HEK293T (cell line): ENCODE data around the gene FAM153A.
"Not testable (repeated sequence)": the region's sequence is repeated elsewhere in the genome, so short reads cannot be mapped to it uniquely, and the experiment has no call there.

Source experiments
- CTCF ChIA-PET: fragments of 350-600 bp; formaldehyde crosslinking; extraction: SDS; loops from one replicate; lab custom pipeline; 2021; ENCODE audit warnings: antibody characterized with exemption, inconsistent platforms; lab: Yijun Ruan, JAX
- POLR2A ChIA-PET: fragments of 350-600 bp; formaldehyde crosslinking; extraction: SDS; loops from one replicate; lab custom pipeline; 2020; ENCODE audit warnings: antibody characterized with exemption, inconsistent platforms; lab: Yijun Ruan, JAX
- DNase-seq: peaks from one replicate; pipeline ENCODE4 v3.0.0; 2012; ENCODE audit warnings: mixed read lengths; ENCODE audit errors: extremely low spot score

The FAM153A gene

GRCh38 chr5:177763737-177764508 is 18.8 kb downstream of the FAM153A start:
- POLR2A ChIA-PET, CTCF ChIA-PET, DNase-seq: not testable (repeated sequence)

DNA sequence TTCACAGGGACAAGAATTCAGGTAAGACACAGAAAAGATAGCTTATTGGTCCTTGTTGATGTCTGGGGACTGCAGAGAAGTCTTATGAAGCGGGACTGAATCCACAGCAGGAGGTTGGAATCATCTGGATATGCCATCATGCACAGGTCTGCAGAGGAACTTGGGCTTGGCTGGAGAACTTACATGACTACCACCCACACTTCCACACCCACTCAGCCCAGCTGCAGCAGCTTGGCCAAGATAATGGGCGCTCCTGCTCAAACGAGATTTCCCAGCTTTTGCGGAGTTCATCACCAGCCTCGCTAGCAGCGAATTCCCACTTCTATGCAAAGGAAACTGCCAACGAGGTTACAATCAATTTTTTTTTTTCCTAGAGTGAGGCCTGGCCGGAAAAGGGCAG is 21.7 kb downstream of the FAM153A start:
- POLR2A ChIA-PET, CTCF ChIA-PET, DNase-seq: not testable (repeated sequence)

DNA sequence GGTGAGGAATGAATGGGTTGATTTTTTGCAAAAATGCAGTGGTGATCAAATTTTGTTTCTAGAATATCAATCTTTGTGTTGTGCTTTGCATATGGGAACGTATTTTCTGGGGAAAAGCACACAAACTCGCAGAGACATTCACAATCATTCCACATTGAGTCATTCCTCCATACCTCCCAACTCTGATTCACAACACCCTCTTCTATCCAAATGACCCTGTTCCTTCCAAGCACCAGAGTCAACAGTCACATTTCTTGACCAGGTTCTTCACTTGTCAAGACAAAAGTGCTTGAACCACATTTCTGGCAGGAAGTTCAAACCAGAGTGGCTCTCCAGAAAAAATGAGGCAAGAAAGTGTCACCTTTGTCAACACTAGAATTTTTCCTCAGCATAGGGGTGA is 35.3 kb downstream of the FAM153A start:
- DNase-seq, POLR2A ChIA-PET, CTCF ChIA-PET: not testable (repeated sequence)

GRCh38 chr5:177724858-177725257 is 57.8 kb downstream of the FAM153A start:
- POLR2A ChIA-PET, CTCF ChIA-PET, DNase-seq: not testable (repeated sequence)

- POLR2A ChIA-PET, DNase-seq, CTCF ChIA-PET: not testable (repeated sequence)
These were observed 58.7 kb downstream of the FAM153A start for GRCh38 chr5:177723831-177724485.

GRCh38 chr5:177722829-177723228 is 59.9 kb downstream of the FAM153A start:
- DNase-seq, POLR2A ChIA-PET, CTCF ChIA-PET: not testable (repeated sequence)

GRCh38 chr5:177719989-177720388 is 62.7 kb downstream of the FAM153A start:
- POLR2A ChIA-PET, CTCF ChIA-PET, DNase-seq: not testable (repeated sequence)

GRCh38 chr5:177715423-177715822 is 67.3 kb downstream of the FAM153A start:
- POLR2A ChIA-PET = not testable (repeated sequence)

GRCh38 chr5:177696100-177696499 is 86.6 kb downstream of the FAM153A start:
- CTCF ChIA-PET, POLR2A ChIA-PET, DNase-seq: not testable (repeated sequence)

More at GRCh38 chr5:177715423-177715822, 67.3 kb downstream of the FAM153A start:
- CTCF ChIA-PET, DNase-seq: not testable (repeated sequence)

DNA sequence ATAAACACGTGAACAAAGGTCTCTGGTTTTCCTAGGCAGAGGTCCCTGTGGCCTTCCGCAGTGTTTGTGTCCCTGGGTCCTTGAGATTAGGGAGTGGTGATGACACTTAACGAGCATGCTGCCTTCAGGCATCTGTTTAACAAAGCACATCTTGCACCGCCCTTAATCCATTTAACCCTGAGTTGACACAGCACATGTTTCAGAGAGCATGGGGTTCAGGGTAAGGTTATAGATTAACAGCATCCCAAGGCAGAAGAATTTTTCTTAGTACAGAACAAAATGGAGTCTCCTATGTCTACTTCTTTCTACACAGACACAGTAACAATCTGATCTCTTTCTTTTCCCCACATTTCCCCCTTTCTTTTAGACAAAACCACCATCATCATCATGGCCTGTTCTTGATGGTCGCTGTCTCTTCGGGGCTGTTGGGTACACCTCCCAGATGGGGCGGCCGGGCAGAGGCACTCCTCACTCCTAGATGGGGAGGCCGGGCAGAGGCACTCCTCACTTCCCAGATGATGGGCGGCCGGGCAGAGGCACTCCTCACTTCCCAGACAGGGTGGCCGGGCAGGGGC is 87.3 kb downstream of the FAM153A start:
- POLR2A ChIA-PET, DNase-seq, CTCF ChIA-PET: not testable (repeated sequence)

- DNase-seq, POLR2A ChIA-PET, CTCF ChIA-PET: not testable (repeated sequence)
These were observed 88.2 kb downstream of the FAM153A start for GRCh38 chr5:177694518-177694835.

DNA sequence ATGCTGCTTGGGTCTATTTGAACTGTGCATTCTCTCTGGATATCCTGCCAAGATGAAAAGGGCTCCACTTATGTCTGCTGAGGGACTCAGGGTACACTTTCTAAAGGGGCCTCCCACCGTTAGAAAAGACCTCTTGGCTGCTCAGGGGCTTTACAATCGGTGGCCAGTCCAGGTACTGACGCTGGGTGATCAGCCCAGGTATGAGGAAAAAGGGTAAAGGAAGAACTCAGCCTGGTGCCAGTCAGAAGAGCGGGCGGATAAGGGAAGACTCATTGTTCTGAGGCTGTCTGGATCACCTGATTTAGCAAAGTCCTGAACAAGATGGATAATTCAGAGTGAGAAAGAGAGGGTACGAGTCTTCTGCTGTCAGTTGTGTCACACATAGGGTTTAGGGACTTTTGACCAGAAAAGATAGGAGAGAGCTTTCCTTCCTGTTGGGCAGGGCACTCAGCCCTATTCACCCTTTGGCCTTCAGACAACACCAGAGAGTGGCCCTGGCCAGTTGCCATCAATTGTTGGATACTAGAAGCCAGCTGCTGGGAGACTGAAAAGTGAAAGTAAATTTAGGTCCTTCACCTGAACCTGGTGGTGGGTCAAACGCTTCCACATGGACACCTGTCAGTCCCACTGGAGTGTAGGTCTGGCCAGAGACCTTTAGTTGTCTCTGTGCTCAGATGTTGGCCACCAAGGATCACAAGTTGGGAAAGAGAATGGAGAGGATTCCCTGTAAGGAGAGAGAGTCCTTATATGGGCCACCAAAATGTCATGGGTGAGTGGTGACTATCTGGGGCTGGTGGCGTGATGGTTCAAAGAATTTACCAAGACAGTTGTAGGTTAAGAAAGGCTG is 88.8 kb downstream of the FAM153A start:
- DNase-seq, POLR2A ChIA-PET, CTCF ChIA-PET: not testable (repeated sequence)

DNA sequence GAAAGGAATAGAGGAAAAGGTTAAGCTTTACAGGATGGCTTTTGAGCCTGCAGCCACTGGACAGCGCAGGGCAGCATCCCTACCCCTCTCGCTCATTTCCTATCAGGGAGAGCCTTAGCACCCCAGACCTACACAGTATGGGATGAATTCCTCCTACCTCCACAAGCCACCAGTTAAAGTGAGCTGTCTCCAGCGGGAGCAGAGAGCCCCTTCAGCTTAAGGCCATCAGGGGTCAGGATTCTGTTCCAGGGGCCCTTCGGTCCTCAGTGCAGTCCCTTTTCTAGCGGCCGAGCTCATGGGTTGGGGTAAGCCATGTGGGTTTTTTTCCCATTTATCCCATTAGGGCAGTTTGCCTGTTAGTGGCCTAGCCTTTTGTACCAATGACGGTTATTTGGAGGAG is 89.7 kb downstream of the FAM153A start:
- DNase-seq, POLR2A ChIA-PET, CTCF ChIA-PET: not testable (repeated sequence)

- POLR2A ChIA-PET, CTCF ChIA-PET: not testable (repeated sequence)
These were observed 90.2 kb downstream of the FAM153A start for GRCh38 chr5:177692507-177692906.

DNA sequence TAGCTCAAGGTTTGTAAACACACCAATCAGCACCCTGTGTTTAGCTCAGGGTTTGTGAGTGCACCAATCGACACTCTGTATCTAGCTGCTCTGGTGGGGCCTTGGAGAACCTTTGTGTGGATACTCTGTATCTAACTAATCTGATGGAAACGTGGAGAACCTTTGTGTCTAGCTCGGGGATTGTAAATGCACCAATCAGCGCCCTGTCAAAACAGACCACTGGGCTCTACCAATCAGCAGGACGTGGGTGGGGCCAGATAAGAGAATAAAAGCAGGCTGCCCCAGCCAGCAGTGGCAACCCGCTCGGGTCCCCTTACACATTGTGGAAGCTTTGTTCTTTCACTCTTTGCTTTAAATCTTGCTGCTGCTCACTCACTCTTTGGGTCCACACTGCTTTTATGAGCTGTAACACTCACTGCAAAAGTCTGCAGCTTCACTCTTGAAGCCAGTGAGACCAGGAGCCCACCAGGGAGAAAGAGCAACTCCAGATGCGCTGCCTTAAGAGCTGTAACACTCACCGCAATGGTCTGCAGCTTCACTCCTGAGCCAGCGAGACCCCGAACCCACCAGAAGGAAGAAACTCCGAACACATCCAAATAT is 93.6 kb downstream of the FAM153A start:
- DNase-seq, CTCF ChIA-PET, POLR2A ChIA-PET: not testable (repeated sequence)

More at GRCh38 chr5:177692507-177692906, 90.2 kb downstream of the FAM153A start:
- not testable (repeated sequence) for DNase-seq

DNA sequence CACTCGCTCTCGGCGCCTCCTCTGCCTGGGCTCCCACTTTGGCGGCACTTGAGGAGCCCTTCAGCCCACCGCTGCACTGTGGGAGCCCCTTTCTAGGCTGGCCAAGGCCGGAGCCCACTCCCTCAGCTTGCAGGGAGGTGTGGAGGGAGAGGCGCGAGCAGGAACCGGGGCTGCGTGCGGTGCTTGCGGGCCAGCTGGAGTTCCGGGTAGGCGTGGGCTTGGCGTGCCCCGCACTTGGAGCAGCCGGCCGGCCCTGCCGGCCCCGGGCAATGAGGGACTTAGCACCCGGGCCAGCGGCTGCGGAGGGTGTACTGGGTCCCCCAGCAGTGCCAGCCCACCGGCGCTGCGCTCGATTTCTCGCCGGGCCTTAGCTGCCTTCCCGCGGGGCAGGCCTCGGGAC is 94.6 kb downstream of the FAM153A start:
- POLR2A ChIA-PET, DNase-seq, CTCF ChIA-PET: not testable (repeated sequence)

GRCh38 chr5:177681920-177682319 is 100.8 kb downstream of the FAM153A start:
- POLR2A ChIA-PET, DNase-seq, CTCF ChIA-PET: not testable (repeated sequence)
